Right cardiac atrium (tissue), 5 donors: ENCODE data around the gene URM1. TPM values are rescaled to one million over a fixed set of nuclear protein-coding genes. Genes with fewer than 3 reads are reported as not detected.

Experiments
- ATAC-seq, 2 donors: fragments of 200-7000 bp; cut with Tn5 transposase; one replicate each; pipeline versions ENCODE4 v1.8.0 to v1.9.1; 2020; ENCODE audit warnings: moderate library complexity in 2 of 2, mild to moderate bottlenecking in 1 of 2
- DNase-seq, 3 donors: peaks; one replicate each; pipeline ENCODE4 v3.0.0-alpha.2; 2020
- H3K27ac ChIP-seq: one replicate; pipeline ENCODE4 v1.5.1; 2013; ENCODE audit warnings: mild to moderate bottlenecking, low read length, control low read depth, moderate library complexity
- H3K27me3 ChIP-seq: one replicate; pipeline ENCODE4 v1.6.1; 2013; ENCODE audit not compliant: control insufficient read depth, insufficient read depth
- H3K4me1 ChIP-seq: one replicate; pipeline ENCODE4 v1.6.1; 2013; ENCODE audit warnings: low read length; ENCODE audit not compliant: control insufficient read depth, insufficient read depth
- H3K4me3 ChIP-seq: one replicate; pipeline ENCODE4 v1.5.1; 2013; ENCODE audit warnings: low read length, control low read depth
- H3K9me3 ChIP-seq: one replicate; pipeline ENCODE4 v1.6.1; 2013; ENCODE audit warnings: low read length; ENCODE audit not compliant: control insufficient read depth
- WGBS: extraction: QIAGEN DNeasy Blood & Tissue Kit; methylation state at CpG from one replicate; pipeline ENCODE4 v1.1.7; 2013; 5-methylcytosine and 5-hydroxymethylcytosine counted together
- intact Hi-C, 4 donors: fragments of 100-400 bp; cut with DNase I; formaldehyde crosslinking; loops; one replicate each; pipeline versions ENCODE4 v1.11.0 to v1.14.0; 2022 to 2023
- long read RNA-seq, 4 donors: library from polyadenylated mRNA; unstranded; transcript quantifications; one replicate each; pipeline ENCODE4 v2.0.0, GENCODE V29; 2020 to 2021
- polyA plus RNA-seq: library from polyadenylated mRNA; stranded (reverse); fragments of 200-250 nt; gene quantifications from one replicate; pipeline ENCODE4 v1.2.3, GENCODE V29; 2013
- total RNA-seq, 4 donors: library from RNA; stranded (reverse); fragmentation: NEBNext Ultra II Directional; extraction: Animal tissue kit (Norgen Biotek cat#: 25700); gene quantifications; one replicate each; pipeline ENCODE4 v1.2.1, GENCODE V29; 2021
- donor health status: healthy with polysubstance abuse.
- donor health status: DM: no; HTN: yes; CAD: no.
- donor health status: DM: no; HTN: no; CAD: no.
- donor health status: DM: no; HTN: yes; CAD: no; lungs with severe emphysema.
- donor health status: DM: yes; HTN: yes; CAD: no.

The URM1 gene
- total RNA-seq (10 to 100 TPM; 46.5 to 57.4 (median 52.7) TPM), polyA plus RNA-seq (44.2 TPM)
- long read RNA-seq, donor 1, transcript URM1-203 (5 exons, 2,650 nt): major isoform, 29 of 47 reads
- long read RNA-seq, donor 1, transcript URM1-205 (5 exons, 723 nt): minor isoform, 8 of 47 reads
- long read RNA-seq, donor 1, partial matches to known transcripts: 3 of 47 reads
- long read RNA-seq, donor 1, other reads (novel, unspliced or antisense): 6 of 47 reads
- long read RNA-seq, donor 2, transcript URM1-203 (5 exons, 2,650 nt): major isoform, 33 of 46 reads
- long read RNA-seq, donor 2, transcript URM1-205 (5 exons, 723 nt): minor isoform, 5 of 46 reads
- long read RNA-seq, donor 2, partial matches to known transcripts: 7 of 46 reads
- long read RNA-seq, donor 2, other reads (novel, unspliced or antisense): 0 of 46 reads
- long read RNA-seq, donor 3, transcript URM1-205 (5 exons, 723 nt): minor isoform, 8 of 66 reads
- long read RNA-seq, donor 3, transcript URM1-203 (5 exons, 2,650 nt): major isoform, 49 of 66 reads
- long read RNA-seq, donor 3, partial matches to known transcripts: 2 of 66 reads
- long read RNA-seq, donor 3, other reads (novel, unspliced or antisense): 6 of 66 reads
- long read RNA-seq, donor 4, transcript URM1-205 (5 exons, 723 nt): minor isoform, 8 of 44 reads
- long read RNA-seq, donor 4, transcript URM1-203 (5 exons, 2,650 nt): major isoform, 27 of 44 reads
- long read RNA-seq, donor 4, partial matches to known transcripts: 5 of 44 reads
- long read RNA-seq, donor 4, other reads (novel, unspliced or antisense): 3 of 44 reads

DNA sequence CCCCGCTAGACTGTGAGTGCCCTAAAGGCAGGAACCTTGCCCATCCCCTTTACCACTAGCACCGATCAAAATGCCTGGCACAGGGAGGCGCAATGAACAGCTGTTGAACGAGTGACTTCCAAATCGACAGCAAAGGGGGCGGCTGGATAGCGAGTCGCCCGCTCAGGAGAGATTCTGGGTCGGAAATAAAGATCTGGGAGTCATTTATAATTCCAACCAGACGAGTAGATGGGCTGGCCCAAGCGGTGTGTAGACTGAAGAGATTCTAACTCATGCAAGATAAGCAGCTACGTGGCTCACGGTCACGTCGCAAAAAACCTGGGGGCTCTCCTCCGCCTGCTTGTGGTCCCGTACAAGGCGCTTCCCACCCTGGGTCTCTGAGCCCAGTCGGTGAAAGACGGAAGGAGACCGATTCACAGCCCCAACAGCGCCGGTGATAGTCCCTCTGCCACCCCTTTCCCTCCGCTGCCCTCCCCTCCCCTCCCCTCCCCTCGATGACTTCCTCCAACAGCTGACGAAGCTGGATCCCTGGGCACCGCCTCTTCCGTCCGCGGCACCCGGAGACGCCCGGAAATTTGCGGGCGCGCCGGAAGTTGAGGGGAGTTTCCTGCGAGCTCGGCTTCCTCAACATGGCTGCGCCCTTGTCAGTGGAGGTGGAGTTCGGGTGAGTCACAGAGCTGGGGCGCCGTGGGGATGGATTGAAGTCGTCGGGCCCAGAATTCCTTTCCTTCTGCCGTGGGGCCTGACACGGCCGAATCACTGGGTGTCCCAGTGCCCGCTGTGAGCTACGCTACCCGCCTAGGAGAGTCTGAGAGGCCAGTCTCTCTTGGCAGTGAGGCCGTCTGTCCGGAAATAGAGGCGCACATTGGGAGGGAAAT, at the start of gene URM1:
TSS of gene URM1 (plus strand) at position 623 of the 878 bp plus-strand sequence. CDS start at position 630, 7 bp downstream.
- peak within 1 kb of the TSS; percentile 77 for H3K4me3 ChIP-seq
- ATAC-seq (peak; percentile 98), DNase-seq (peak; percentile 97 to 98 (median 98))
- peaks cover 4% of the 10 kb centered on the region for H3K4me1 ChIP-seq
- peak within 1 kb of the TSS; percentile 96 for H3K27ac ChIP-seq
- H3K9me3 ChIP-seq: no peaks in the 10 kb centered on the region
- no peaks in the 10 kb centered on the region for H3K27me3 ChIP-seq
- under 1% methylated on average over 55 of the region's 55 CpGs for WGBS
- intact Hi-C loops: loop anchor here in 1 of 4 donors (10.0 kb wide), 1 partner anchor 324 kb away; no protein-coding TSS in a partner anchor

DNA sequence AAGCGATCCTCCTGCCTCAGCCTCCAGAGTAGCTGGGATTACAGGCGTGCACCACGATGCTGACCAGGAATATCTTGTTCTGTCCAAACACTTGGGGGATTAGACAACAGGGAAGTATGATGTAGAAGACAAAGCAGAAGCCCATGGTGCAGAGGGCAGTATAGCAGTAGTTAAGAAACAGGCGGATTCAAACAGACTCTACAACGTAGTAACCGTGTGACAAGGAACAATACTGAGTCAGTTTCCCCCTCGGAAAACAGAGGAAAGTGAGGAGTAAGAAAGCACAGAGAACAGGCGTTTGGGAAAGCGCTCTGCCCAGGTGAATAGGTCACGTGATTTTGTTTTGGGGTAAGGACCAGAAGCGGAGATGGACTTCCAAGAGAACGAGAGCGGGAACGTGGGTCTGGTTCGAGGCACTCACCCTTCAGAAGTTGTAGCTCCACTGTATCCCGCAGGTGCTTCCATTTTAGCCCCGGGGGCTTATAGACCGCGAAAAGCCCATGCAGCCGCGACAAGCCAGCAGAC, 49.2 kb upstream of the URM1 start:
- WGBS: 2% methylated on average over 21 of the region's 21 CpGs
- Histone ChIP-seq H3K27me3 (no peaks in the 10 kb centered on the region), H3K27ac (peak overlapping the region; percentile 23), H3K4me3 (peak overlapping the region; percentile 73), H3K9me3 (no peaks in the 10 kb centered on the region), H3K4me1 (peaks cover 6% of the 10 kb centered on the region)
- DNase-seq: no peak
- ATAC-seq: no peak
- intact Hi-C loops: no loop called here

DNA sequence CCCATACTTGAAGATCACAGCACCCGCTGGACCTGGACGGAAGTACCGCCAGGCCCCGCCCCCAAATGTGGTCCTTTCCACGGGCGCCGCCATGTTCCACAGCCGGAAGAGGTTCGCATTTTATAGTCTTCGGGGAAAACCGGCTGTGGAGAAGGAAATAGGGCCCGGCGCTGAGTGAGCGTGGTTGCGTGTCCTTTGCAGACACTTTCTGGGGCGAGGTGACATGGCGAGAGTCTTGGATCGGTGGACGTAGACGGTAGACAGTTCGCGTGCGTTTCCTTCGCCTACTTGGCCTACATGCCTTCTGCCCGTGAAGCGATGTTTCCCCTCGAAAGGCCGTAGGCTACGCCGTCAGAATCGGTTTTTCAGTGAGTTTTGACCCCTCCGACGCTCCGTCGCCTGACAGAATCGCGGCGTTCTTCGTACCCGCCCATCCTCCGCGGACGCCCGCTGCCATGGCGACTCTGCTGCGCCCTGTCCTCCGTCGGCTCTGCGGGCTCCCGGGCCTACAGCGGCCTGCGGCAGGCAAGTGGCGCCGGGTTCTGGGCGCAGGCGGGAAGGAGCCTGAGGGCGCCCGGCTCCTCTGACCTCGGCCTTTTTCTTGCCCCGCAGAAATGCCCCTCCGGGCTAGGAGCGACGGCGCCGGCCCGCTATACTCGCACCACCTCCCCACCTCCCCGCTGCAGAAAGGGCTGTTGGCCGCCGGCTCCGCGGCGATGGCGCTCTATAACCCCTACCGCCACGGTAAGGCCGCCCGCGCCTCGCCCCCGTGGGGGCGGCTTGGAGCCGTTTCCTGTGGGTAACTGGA, 48.6 kb upstream of the URM1 start, which contains the start of the genes COQ4 and TRUB2:
TSS of gene COQ4 (plus strand) at position 436 of the 808 bp plus-strand sequence. CDS start at position 456, 20 bp downstream.
TSS of gene TRUB2 (minus strand) at position 44 of the 808 bp plus-strand sequence. CDS start at position 5, 39 bp downstream.
- DNase-seq (peak; percentile 93 to 97 (median 96)), ATAC-seq (peak; percentile 98)
- Histone ChIP-seq H3K4me3 (peak within 1 kb of the TSS; percentile 73), H3K27me3 (no peaks in the 10 kb centered on the region), H3K27ac (peak within 1 kb of the TSS; percentile 98), H3K9me3 (no peaks in the 10 kb centered on the region), H3K4me1 (peaks cover 6% of the 10 kb centered on the region)
- intact Hi-C loops: no loop called here
- whole genome bisulfite sequencing: under 1% methylated on average over 83 of the region's 83 CpGs

DNA sequence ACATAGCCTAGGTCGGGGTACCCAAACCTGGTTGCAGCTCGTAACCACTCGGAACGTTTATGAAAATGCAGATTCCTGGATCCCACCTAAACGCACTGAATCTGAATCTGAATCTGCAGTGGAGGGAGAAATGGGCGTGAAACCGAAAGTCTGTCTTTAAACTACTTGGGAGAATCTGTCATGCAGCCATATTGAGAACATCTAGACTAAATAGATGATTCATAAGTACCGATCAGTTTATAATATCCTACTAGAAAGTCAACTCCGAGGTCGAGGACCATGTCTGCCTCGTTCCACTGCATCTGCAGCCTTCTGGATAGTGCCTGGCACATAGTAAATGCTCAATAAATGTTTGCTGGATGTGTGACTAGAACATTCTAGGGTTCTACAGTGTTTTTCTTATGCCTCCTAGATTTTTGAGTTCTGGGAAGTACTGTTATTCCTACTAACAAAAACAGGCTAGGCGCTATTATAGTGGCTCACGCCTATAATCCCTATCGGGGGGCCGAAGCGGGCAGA, 47.9 kb upstream of the URM1 start:
- no peak for ATAC-seq
- Histone ChIP-seq H3K9me3 (no peaks in the 10 kb centered on the region), H3K27me3 (no peaks in the 10 kb centered on the region), H3K27ac (peak overlapping the region; percentile 98), H3K4me1 (peaks cover 6% of the 10 kb centered on the region), H3K4me3 (peak overlapping the region; percentile 73)
- WGBS: 27% methylated on average over 16 of the region's 16 CpGs
- DNase-seq: no peak
- intact Hi-C loops: no loop called here

DNA sequence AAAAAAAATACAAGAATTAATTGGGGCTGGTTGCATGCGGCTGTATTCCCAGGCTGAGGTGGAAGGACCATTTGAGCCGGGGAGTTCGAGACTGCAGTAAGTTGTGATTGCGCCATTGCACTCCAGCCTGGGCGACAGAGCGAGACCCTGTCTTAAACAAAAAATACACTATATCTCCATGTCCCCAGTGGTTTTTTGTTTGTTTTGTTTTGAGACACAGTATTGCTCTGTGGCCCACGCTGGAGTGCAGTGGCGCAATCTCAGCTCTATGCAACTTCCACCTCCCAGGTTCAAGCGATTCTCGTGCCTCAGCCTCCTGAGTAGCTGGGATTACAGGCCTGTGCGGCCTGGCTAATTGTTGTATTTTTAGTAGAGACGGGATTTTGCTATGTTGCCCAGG, 47.4 kb upstream of the URM1 start:
- H3K9me3 ChIP-seq: no peaks in the 10 kb centered on the region
- DNase-seq: no peak
- intact Hi-C loops: no loop called here
- WGBS: 83% methylated on average over 12 of the region's 12 CpGs
- peaks cover 6% of the 10 kb centered on the region for H3K4me1 ChIP-seq
- H3K4me3 ChIP-seq: peak overlapping the region; percentile 73
- no peaks in the 10 kb centered on the region for H3K27me3 ChIP-seq
- no peak for ATAC-seq
- no peak overlapping the region for H3K27ac ChIP-seq

DNA sequence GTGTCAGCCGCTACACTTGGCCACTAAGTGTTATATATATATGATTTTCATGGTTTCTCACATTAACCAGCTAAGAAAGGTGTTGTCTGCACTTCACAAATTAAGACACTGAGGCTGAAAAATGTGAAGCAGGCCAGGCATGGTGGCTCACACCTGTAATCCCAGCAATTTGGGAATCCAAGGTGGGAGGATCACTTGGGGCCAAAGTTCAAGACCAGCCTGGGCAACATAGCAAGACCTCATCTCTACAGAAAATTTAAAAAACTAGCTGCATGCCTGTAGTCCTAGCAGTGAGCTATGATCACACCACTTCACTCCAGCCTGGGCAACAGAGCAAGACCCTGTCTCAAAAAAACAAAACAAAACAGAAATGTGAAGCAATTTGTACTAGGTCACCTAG, 46.8 kb upstream of the URM1 start:
- Histone ChIP-seq H3K4me1 (peaks cover 6% of the 10 kb centered on the region), H3K27me3 (no peaks in the 10 kb centered on the region), H3K9me3 (no peaks in the 10 kb centered on the region), H3K4me3 (no peak overlapping the region), H3K27ac (no peak overlapping the region)
- ATAC-seq (no peak), DNase-seq (no peak)
- WGBS: 96% methylated on average over 1 of the region's 1 CpG
- intact Hi-C loops: no loop called here

DNA sequence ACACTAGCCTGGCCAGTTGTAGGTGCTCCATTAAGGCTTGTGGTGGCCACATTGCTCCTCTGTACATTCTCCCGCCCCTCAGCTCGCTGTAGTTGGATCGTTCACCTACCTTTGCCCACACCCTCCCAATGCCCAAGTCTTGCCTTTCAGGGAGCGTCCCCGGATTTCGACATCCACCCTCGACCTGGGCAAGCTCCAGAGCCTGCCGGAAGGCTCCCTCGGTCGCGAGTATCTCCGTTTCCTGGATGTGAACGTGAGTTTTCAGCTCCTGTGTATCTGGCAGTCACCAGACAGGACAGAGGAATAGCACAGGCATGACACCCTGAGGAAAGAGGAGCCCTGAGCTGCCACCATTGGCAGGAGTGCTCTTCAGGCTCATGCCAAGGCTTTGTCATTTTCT, 45.5 kb upstream of the URM1 start:
- ATAC-seq (no peak), DNase-seq (no peak)
- intact Hi-C loops: no loop called here
- no peaks in the 10 kb centered on the region for H3K9me3 ChIP-seq
- H3K4me1 ChIP-seq: peaks cover 6% of the 10 kb centered on the region
- H3K27me3 ChIP-seq: no peaks in the 10 kb centered on the region
- peak overlapping the region; percentile 1 for H3K27ac ChIP-seq
- 68% methylated on average over 13 of the region's 13 CpGs for WGBS
- no peak overlapping the region for H3K4me3 ChIP-seq

DNA sequence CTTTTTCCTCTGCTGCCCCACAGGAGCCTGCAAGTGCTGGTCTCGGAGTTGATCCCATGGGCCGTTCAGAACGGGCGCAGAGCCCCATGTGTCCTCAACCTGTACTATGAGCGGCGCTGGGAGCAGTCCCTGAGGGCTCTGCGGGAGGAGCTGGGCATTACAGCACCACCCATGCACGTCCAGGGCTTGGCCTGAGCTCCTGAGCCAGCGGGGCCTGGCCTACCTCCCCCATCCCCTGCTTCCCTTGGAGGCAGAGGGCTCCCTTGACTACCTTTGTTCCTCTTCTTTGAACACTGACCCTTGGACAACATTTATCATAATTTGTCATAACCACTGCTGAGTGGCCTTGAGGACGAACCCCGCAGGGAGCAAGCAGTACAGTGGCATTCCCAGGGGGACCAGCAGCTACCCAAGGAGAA, 37.7 kb upstream of the URM1 start:
- Histone ChIP-seq H3K27me3 (no peaks in the 10 kb centered on the region), H3K27ac (no peak overlapping the region), H3K9me3 (no peaks in the 10 kb centered on the region), H3K4me3 (no peak overlapping the region), H3K4me1 (no peaks in the 10 kb centered on the region)
- WGBS: 87% methylated on average over 11 of the region's 11 CpGs
- intact Hi-C loops: no loop called here
- no peak for ATAC-seq
- DNase-seq: no peak

DNA sequence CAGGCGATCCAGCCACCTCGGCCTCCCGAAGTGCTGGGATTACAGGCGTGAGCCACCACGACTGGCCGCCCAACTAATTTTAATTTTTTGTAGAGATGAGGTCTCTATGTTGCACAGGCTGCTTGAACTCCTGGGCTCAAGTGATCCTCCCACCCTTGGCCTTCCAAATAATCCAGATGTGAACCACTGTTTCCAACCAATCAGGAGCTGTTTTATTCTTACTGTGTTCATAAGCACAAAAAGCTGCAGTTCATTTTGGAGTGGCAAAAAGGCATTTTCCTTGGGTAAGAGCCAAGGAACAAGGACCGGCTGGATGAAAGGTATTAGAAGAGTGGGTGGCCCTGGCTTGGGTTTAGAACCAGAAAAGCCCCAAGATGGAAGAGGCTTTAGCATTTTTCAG, 36.0 kb upstream of the URM1 start:
- Histone ChIP-seq H3K4me1 (no peaks in the 10 kb centered on the region), H3K9me3 (no peaks in the 10 kb centered on the region), H3K27me3 (no peaks in the 10 kb centered on the region), H3K4me3 (no peak overlapping the region), H3K27ac (no peak overlapping the region)
- 85% methylated on average over 7 of the region's 7 CpGs for WGBS
- no peak for DNase-seq
- ATAC-seq: no peak
- intact Hi-C loops: no loop called here
